Transverse colon (tissue), 4 donors: Measurements from ENCODE around the gene LRP3. TPM values are rescaled to one million over a fixed set of nuclear protein-coding genes. Genes with fewer than 3 reads are reported as not detected.
A peak's percentile ranks its signal among the peaks of the same experiment; 100 is the strongest.

Experiments
- DNase-seq: peaks from one replicate; pipeline ENCODE4 v3.0.0-alpha.2; 2019
- H3K27ac ChIP-seq, 4 donors: fragments of 200-600 bp; sonication (generic); 2 replicates each; pipeline ENCODE4 v1.5.1; 2016 to 2018; ENCODE audit warnings: inconsistent platforms in 4 of 4
- H3K27me3 ChIP-seq: fragments of 200-600 bp; sonication (generic); 2 replicates; pipeline ENCODE4 v1.5.1; 2017; ENCODE audit warnings: inconsistent platforms
- H3K36me3 ChIP-seq, 4 donors: fragments of 200-600 bp; sonication (generic); 2 replicates each; pipeline ENCODE4 v1.5.1; 2017 to 2019; ENCODE audit warnings: inconsistent platforms in 4 of 4
- H3K4me1 ChIP-seq, 4 donors: fragments of 200-600 bp; sonication (generic); 2 replicates each; pipeline ENCODE4 v1.5.1; 2017 to 2020; ENCODE audit warnings: inconsistent platforms in 4 of 4
- H3K4me3 ChIP-seq, 4 donors: fragments of 200-600 bp; sonication (generic); 1 replicate in 1 of 4; 2 replicates in 3 of 4; pipeline versions ENCODE4 v1.5.1 to v1.6.1; 2017 to 2019; ENCODE audit warnings: inconsistent platforms in 4 of 4
- H3K9me3 ChIP-seq, 2 donors: fragments of 200-600 bp; sonication (generic); 2 replicates each; pipeline ENCODE4 v1.5.1; 2017 to 2019; ENCODE audit warnings: inconsistent platforms in 2 of 2
- CTCF ChIP-seq, 5 experiments: fragments of 200-600 bp in 3 of 5; fragments of 450-650 bp in 2 of 5; sonication (generic) in 3 of 5; IDR thresholded peaks; 1 replicate in 2 of 5; 2 replicates in 3 of 5; pipeline ENCODE4 v1.5.1; 2016 to 2017; ENCODE audit warnings: antibody characterized with exemption in 5 of 5, inconsistent platforms in 3 of 5, mild to moderate bottlenecking in 2 of 5, moderate library complexity in 1 of 5
- EP300 ChIP-seq: sonication (generic); formaldehyde crosslinking; IDR thresholded peaks from one replicate; pipeline ENCODE4 v1.6.1; 2017; ENCODE audit warnings: antibody characterized with exemption, low read depth
- POLR2A ChIP-seq: fragments of 450-650 bp; IDR thresholded peaks from one replicate; pipeline ENCODE4 v1.6.1; 2016; ENCODE audit warnings: antibody characterized with exemption, mild to moderate bottlenecking, moderate library complexity
- POLR2AphosphoS5 ChIP-seq, 3 donors: sonication (generic); formaldehyde crosslinking; IDR thresholded peaks; one replicate each; pipeline ENCODE4 v1.6.1; 2016; ENCODE audit warnings: antibody characterized with exemption in 3 of 3
- WGBS, 2 donors: methylation state at CpG; one replicate each; pipeline ENCODE4 v1.1.5; 2018; ENCODE audit warnings: low coverage in 1 of 2; 5-methylcytosine and 5-hydroxymethylcytosine counted together
- in situ Hi-C, 4 donors: fragments of 200-750 bp; cut with MboI; loops; one replicate each; pipeline versions ENCODE4 v1.15.0 to v1.15.1; 2017; ENCODE audit warnings: low sequenced_read_pairs in 3 of 4, low pct_ligation_motif_present in 1 of 4, low pct_unique_long_range_greater_than_20kb in 1 of 4
- intact Hi-C: fragments of 100-400 bp; cut with DNase I; formaldehyde crosslinking; loops from one replicate; pipeline ENCODE4 v1.15.1; 2023; ENCODE audit warnings: low total_unique reads
- total RNA-seq, 4 donors: library from RNA; depleted of rRNA; stranded (reverse); fragments of >200 nt; gene quantifications; one replicate each; pipeline ENCODE4 v1.1.0, GENCODE V29; 2016

Gene LRP3
- total RNA-seq, 4 donors from 2014 or later, result 12.5 to 23.6 (median 17.1) TPM

GRCh38 chr19:33242131-33242530 lies 48.0 kb downstream of the LRP3 start:
- in situ Hi-C loops, result loop anchor here in 1 of 4 donors (25.0 kb wide), 1 partner anchor 520 kb away; no protein-coding TSS in a partner anchor
- peaks cover 3 to 9% of the 10 kb centered on the region in 2 donors for H3K9me3 ChIP-seq
- H3K4me3 ChIP-seq, result no peak overlapping the region
- no peaks in the 10 kb centered on the region for H3K27me3 ChIP-seq
- intact Hi-C loops, result loop anchor here (5.0 kb wide), 1 partner anchor 535 kb away; no protein-coding TSS in a partner anchor
- no peaks in the 10 kb centered on the region for H3K36me3 ChIP-seq
- H3K27ac ChIP-seq, result no peak overlapping the region
- WGBS, 2 donors, result 62% methylated on average over 6 of the region's 10 CpGs; no CpG with 5 or more reads in 1 of the 2 donors
- DNase-seq, result no peak
- peaks cover 2 to 11% (median 8%) of the 10 kb centered on the region in 4 donors for H3K4me1 ChIP-seq
- TF ChIP-seq POLR2A (no peak), CTCF (IDR thresholded peaks at IDR 0.05) (no peak), EP300 (no peak), POLR2AphosphoS5 (IDR thresholded peaks at IDR 0.05) (no peak)

GRCh38 chr19:33242911-33243310 lies 48.8 kb downstream of the LRP3 start:
- WGBS, 2 donors, result 60 to 78% methylated on average over 1 to 6 of the region's 6 CpGs
- peaks cover 2 to 11% (median 8%) of the 10 kb centered on the region in 4 donors for H3K4me1 ChIP-seq
- DNase-seq, result no peak
- H3K4me3 ChIP-seq, result no peak overlapping the region
- TF ChIP-seq POLR2AphosphoS5 (IDR thresholded peaks at IDR 0.05) (no peak), POLR2A (no peak), EP300 (no peak), CTCF (IDR thresholded peaks at IDR 0.05) (no peak)
- H3K9me3 ChIP-seq, result peaks cover 3 to 9% of the 10 kb centered on the region in 2 donors
- in situ Hi-C loops, result loop anchor here in 1 of 4 donors (25.0 kb wide), 1 partner anchor 519 kb away; no protein-coding TSS in a partner anchor
- no peaks in the 10 kb centered on the region for H3K27me3 ChIP-seq
- no peak overlapping the region for H3K27ac ChIP-seq
- intact Hi-C loops, result loop anchor here (5.0 kb wide), 1 partner anchor 534 kb away; no protein-coding TSS in a partner anchor
- H3K36me3 ChIP-seq, result no peaks in the 10 kb centered on the region

- H3K4me1 ChIP-seq, result peaks cover 2 to 8% (median 7%) of the 10 kb centered on the region in 4 donors
- H3K27me3 ChIP-seq, result no peaks in the 10 kb centered on the region
- H3K36me3 ChIP-seq, result no peaks in the 10 kb centered on the region
- no peak overlapping the region for H3K27ac ChIP-seq
- intact Hi-C loops, result no loop called here
- in situ Hi-C loops, result loop anchor here in 1 of 4 donors (25.0 kb wide), 1 partner anchor 516 kb away; no protein-coding TSS in a partner anchor
- DNase-seq, result no peak
- TF ChIP-seq CTCF (IDR thresholded peaks at IDR 0.05) (peak; percentile 30 to 56 (median 48)), POLR2AphosphoS5 (IDR thresholded peaks at IDR 0.05) (no peak), EP300 (no peak), POLR2A (no peak)
- H3K4me3 ChIP-seq, result no peak overlapping the region
- H3K9me3 ChIP-seq, result peaks cover 3 to 9% of the 10 kb centered on the region in 2 donors
- 83% methylated on average over 7 of the region's 7 CpGs; no CpG with 5 or more reads in 1 of the 2 donors for WGBS, 2 donors
These were observed 52.0 kb downstream of the LRP3 start for GRCh38 chr19:33245948-33246708.

GRCh38 chr19:33246709-33247440 lies 52.7 kb downstream of the LRP3 start:
- in situ Hi-C loops, result loop anchor here in 1 of 4 donors (25.0 kb wide), 1 partner anchor 515 kb away; no protein-coding TSS in a partner anchor

More at GRCh38 chr19:33246709-33247440, 52.7 kb downstream of the LRP3 start:
- no peaks in the 10 kb centered on the region for H3K36me3 ChIP-seq
- WGBS, 2 donors, result 81% methylated on average over 7 of the region's 7 CpGs; no CpG with 5 or more reads in 1 of the 2 donors
- no peak for DNase-seq
- no peak overlapping the region for H3K27ac ChIP-seq
- H3K9me3 ChIP-seq, result peaks cover 3 to 9% of the 10 kb centered on the region in 2 donors
- no peak for TF ChIP-seq CTCF (IDR thresholded peaks at IDR 0.05)
- TF ChIP-seq POLR2AphosphoS5 (IDR thresholded peaks at IDR 0.05), result no peak
- no peak for TF ChIP-seq POLR2A
- TF ChIP-seq EP300, result no peak
- H3K27me3 ChIP-seq, result no peaks in the 10 kb centered on the region
- intact Hi-C loops, result no loop called here
- H3K4me3 ChIP-seq, result no peak overlapping the region
- H3K4me1 ChIP-seq, result peaks cover 0 to under 1% (median under 1%) of the 10 kb centered on the region in 4 donors
